CD4-positive, alpha-beta memory T cell (primary cell): ENCODE data around the gene SPAST. TPM values are rescaled to one million over a fixed set of nuclear protein-coding genes. Genes with fewer than 3 reads are reported as not detected.
"Not testable (repeated sequence)": the region's sequence is repeated elsewhere in the genome, so short reads cannot be mapped to it uniquely, and the experiment has no call there.

Source experiments
- CTCF ChIA-PET: fragments of 350-600 bp; sonication (Branson Sonifier 250); formaldehyde crosslinking; loops from one replicate; lab custom pipeline; 2021; ENCODE audit warnings: inconsistent platforms; ENCODE audit not compliant: partially characterized antibody; lab: Charles Lee
- POLR2A ChIA-PET: fragments of 350-600 bp; sonication (Branson Sonifier 250); formaldehyde crosslinking; loops from one replicate; lab custom pipeline; 2021; ENCODE audit not compliant: partially characterized antibody; lab: Charles Lee
- DNase-seq, 5 donors: peaks; one replicate each; pipeline versions ENCODE4 v3.0.0 to v3.0.0-alpha.2; 2020 to 2022; ENCODE audit warnings: mixed read lengths in 1 of 5
- H3K27ac ChIP-seq: one replicate; pipeline ENCODE4 v1.7.0; 2013; ENCODE audit warnings: low read depth, low read length
- H3K27me3 ChIP-seq: 2 replicates; pipeline ENCODE4 v1.7.0; 2013; ENCODE audit warnings: mild to moderate bottlenecking, low read length, moderate library complexity; ENCODE audit not compliant: insufficient read depth
- H3K36me3 ChIP-seq: 2 replicates; pipeline ENCODE4 v1.7.0; 2013; ENCODE audit warnings: mild to moderate bottlenecking, low read length, moderate library complexity; ENCODE audit not compliant: insufficient read depth
- H3K4me1 ChIP-seq: 2 replicates; pipeline ENCODE4 v1.7.0; 2013; ENCODE audit warnings: mild to moderate bottlenecking, low read length, moderate library complexity; ENCODE audit not compliant: insufficient read depth
- H3K4me3 ChIP-seq, 2 donors: one replicate each; pipeline ENCODE4 v1.7.0; 2013; ENCODE audit warnings: low read length in 2 of 2, mild to moderate bottlenecking in 1 of 2
- H3K9me3 ChIP-seq, 2 donors: one replicate each; pipeline ENCODE4 v1.7.0; 2013; ENCODE audit warnings: low read length in 2 of 2, control low read depth in 1 of 2; ENCODE audit not compliant: control insufficient read depth in 1 of 2
- H3K27ac Mint-ChIP-seq, 7 donors: one replicate each; pipeline ENCODE4 v1.8.0; 2020 to 2021; ENCODE audit warnings: mixed read lengths in 7 of 7, mild to moderate bottlenecking in 6 of 7, inconsistent platforms in 3 of 7, moderate library complexity in 3 of 7
- H3K27me3 Mint-ChIP-seq, 2 donors: one replicate each; pipeline ENCODE4 v1.8.0; 2020 to 2021; ENCODE audit warnings: mixed read lengths in 2 of 2
- H3K36me3 Mint-ChIP-seq, 2 donors: one replicate each; pipeline ENCODE4 v1.8.0; 2020 to 2021; ENCODE audit warnings: mixed read lengths in 2 of 2, inconsistent platforms in 1 of 2, mild to moderate bottlenecking in 1 of 2
- H3K4me1 Mint-ChIP-seq, 4 donors: one replicate each; pipeline ENCODE4 v1.8.0; 2020 to 2021; ENCODE audit warnings: mixed read lengths in 4 of 4, mild to moderate bottlenecking in 1 of 4
- H3K4me3 Mint-ChIP-seq, 8 donors: one replicate each; pipeline ENCODE4 v1.8.0; 2020 to 2021; ENCODE audit warnings: mixed read lengths in 8 of 8, mild to moderate bottlenecking in 7 of 8, moderate library complexity in 6 of 8, inconsistent platforms in 3 of 8
- H3K9me3 Mint-ChIP-seq, 8 donors: one replicate each; pipeline ENCODE4 v1.8.0; 2020 to 2021; ENCODE audit warnings: mixed read lengths in 8 of 8, mild to moderate bottlenecking in 5 of 8, inconsistent platforms in 3 of 8, moderate library complexity in 1 of 8
- intact Hi-C: fragments of 100-400 bp; cut with micrococcal nuclease; formaldehyde crosslinking; loops from one replicate; pipeline ENCODE4 v1.15.1; 2023
- polyA plus RNA-seq, 2 donors: library from polyadenylated mRNA; unstranded; fragments of 300-500 nt; fragmentation: Illumina TruSeq; gene quantifications; one replicate each; pipeline ENCODE4 v1.2.3, GENCODE V29; 2021
- total RNA-seq, 2 experiments: library from RNA; stranded (reverse); gene quantifications; one replicate each; pipeline ENCODE4 v1.2.3, GENCODE V29; 2021

The SPAST gene
- total and polyA plus RNA-seq, 4 experiments from 2014 or later: 11.2 to 23.2 (median 18.9) TPM

DNA sequence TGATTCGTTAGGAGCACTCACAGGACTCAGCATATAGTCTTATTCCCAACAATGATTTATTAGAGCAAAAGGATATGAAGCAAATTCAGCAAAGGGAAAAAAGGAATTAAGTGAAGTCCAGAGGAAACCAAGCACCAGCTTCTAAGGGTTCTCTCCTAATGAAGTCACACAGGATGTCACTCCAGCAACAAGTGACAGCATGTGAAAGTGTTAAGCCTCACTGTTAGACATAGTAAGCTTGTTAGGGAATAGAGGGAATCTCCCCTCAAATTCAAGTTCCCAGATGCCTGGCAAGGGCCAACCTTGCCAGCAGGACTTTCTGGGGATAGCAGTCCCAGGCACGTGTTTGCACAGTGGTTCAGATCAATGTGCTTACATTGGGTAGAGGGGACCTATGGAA is 97.9 kb downstream of the SPAST start:
- intact Hi-C loops: no loop called here
- Histone ChIP-seq H3K4me3 (no peak overlapping the region), H3K36me3 (no peaks in the 10 kb centered on the region), H3K4me1 (peaks cover 11% of the 10 kb centered on the region), H3K27ac (no peak overlapping the region), H3K27me3 (no peaks in the 10 kb centered on the region), H3K9me3 (no peaks in the 10 kb centered on the region)
- peaks cover 8 to 20% (median 13%) of the 10 kb centered on the region in 4 donors for H3K4me1 Mint-ChIP-seq
- H3K9me3 Mint-ChIP-seq: peaks cover 0 to 4% (median 0%) of the 10 kb centered on the region in 8 donors
- no peak for DNase-seq
- ChIA-PET POLR2A (no interaction called here), CTCF (no interaction called here)
- H3K27ac Mint-ChIP-seq: peak overlapping the region in 1 of 7 donors; percentile 58
- H3K36me3 Mint-ChIP-seq: peaks cover 6 to 15% of the 10 kb centered on the region in 2 donors
- no peak overlapping the region for H3K4me3 Mint-ChIP-seq
- H3K27me3 Mint-ChIP-seq: no peaks in the 10 kb centered on the region

- H3K27me3 Mint-ChIP-seq, H3K27me3 ChIP-seq, CTCF ChIA-PET, DNase-seq, H3K27ac ChIP-seq, H3K9me3 ChIP-seq, H3K4me3 ChIP-seq, POLR2A ChIA-PET, H3K9me3 Mint-ChIP-seq, H3K36me3 ChIP-seq: not testable (repeated sequence)
- intact Hi-C loops: loop anchor here (2.0 kb wide), 1 partner anchor 153 kb away; the partner anchor contains the start of gene MEMO1
- Mint-ChIP-seq H3K4me3 (peak overlapping the region; percentile 55 to 100 (median 98)), H3K27ac (peak overlapping the region in 3 of 7 donors; percentile 59 to 90 (median 62)), H3K36me3 (peaks cover 6 to 18% of the 10 kb centered on the region in 2 donors), H3K4me1 (peaks cover 19 to 41% (median 29%) of the 10 kb centered on the region in 4 donors)
- H3K4me1 ChIP-seq: peaks cover 23% of the 10 kb centered on the region
These were observed 100.9 kb downstream of the SPAST start for GRCh38 chr2:32164254-32164653.

DNA sequence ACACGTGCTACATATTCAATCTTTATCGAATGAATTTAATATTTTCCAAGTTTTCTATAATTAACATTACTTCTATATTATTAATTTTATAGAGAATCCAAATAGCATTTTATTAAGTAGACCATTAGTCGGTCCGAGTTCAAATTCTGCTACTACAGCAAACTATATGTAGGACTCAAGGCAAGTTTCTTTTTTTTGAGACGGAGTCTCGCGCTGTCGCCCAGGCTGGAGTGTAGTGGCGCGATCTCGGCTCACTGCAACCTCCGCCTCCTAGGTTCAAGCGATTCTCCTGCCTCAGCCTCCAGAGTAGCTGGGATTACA is 101.6 kb downstream of the SPAST start:
- CTCF ChIA-PET: interaction anchor here (1.0 kb wide), 1 partner anchor 101 kb away, joined by 3 read pairs; the partner anchor contains the start of gene SPAST
- peak overlapping the region; percentile 90 to 99 (median 97) for H3K27ac Mint-ChIP-seq
- H3K36me3 ChIP-seq, H3K9me3 ChIP-seq, DNase-seq, H3K27me3 Mint-ChIP-seq, H3K27me3 ChIP-seq, H3K9me3 Mint-ChIP-seq: not testable (repeated sequence)
- Histone ChIP-seq H3K4me1 (peaks cover 23% of the 10 kb centered on the region), H3K4me3 (peak overlapping the region; percentile 51 to 79), H3K27ac (peak overlapping the region; percentile 84)
- H3K4me1 Mint-ChIP-seq: peaks cover 19 to 41% (median 28%) of the 10 kb centered on the region in 4 donors
- intact Hi-C loops: loop anchor here (1.0 to 5.0 kb wide), 4 partner anchors 102 to 192 kb away; partner anchors contain the start of genes BIRC6, MEMO1, SPAST and YIPF4
- POLR2A ChIA-PET: interaction anchor here (1.1 to 1.7 kb wide), 7 partner anchors 94 to 1434 kb away, joined by 3 to 26 read pairs (median 6); partner anchors contain the start of genes BIRC6, DPY30, FAM98A and RASGRP3
- peaks cover 6 to 18% of the 10 kb centered on the region in 2 donors for H3K36me3 Mint-ChIP-seq
- H3K4me3 Mint-ChIP-seq: peak overlapping the region; percentile 94 to 100 (median 98)

GRCh38 chr2:32166115-32166574 is 102.8 kb downstream of the SPAST start:
- no peaks in the 10 kb centered on the region for H3K27me3 Mint-ChIP-seq
- Histone ChIP-seq H3K27me3 (no peaks in the 10 kb centered on the region), H3K27ac (peak overlapping the region; percentile 84), H3K36me3 (no peaks in the 10 kb centered on the region), H3K4me1 (peaks cover 23% of the 10 kb centered on the region), H3K4me3 (peak overlapping the region; percentile 51 to 79), H3K9me3 (no peaks in the 10 kb centered on the region)
- intact Hi-C loops: loop anchor here (5.0 kb wide), 1 partner anchor 191 kb away; the partner anchor contains the start of gene BIRC6
- no peak for DNase-seq
- POLR2A ChIA-PET: interaction anchor here (0.7 to 1.7 kb wide), 14 partner anchors 9 to 1433 kb away, joined by 3 to 26 read pairs (median 6); partner anchors contain the start of genes BIRC6, DPY30, FAM98A and MEMO1
- H3K36me3 Mint-ChIP-seq: peaks cover 6 to 18% of the 10 kb centered on the region in 2 donors
- H3K9me3 Mint-ChIP-seq: peaks cover 0 to 5% (median 0%) of the 10 kb centered on the region in 8 donors
- CTCF ChIA-PET: interaction anchor here (0.7 to 1.0 kb wide), 2 partner anchors 9 to 102 kb away, joined by 3 to 4 read pairs; partner anchors contain the start of gene SPAST
- peak overlapping the region; percentile 90 to 99 (median 97) for H3K27ac Mint-ChIP-seq
- H3K4me1 Mint-ChIP-seq: peaks cover 20 to 41% (median 31%) of the 10 kb centered on the region in 4 donors
- H3K4me3 Mint-ChIP-seq: peak overlapping the region; percentile 94 to 100 (median 98)

DNA sequence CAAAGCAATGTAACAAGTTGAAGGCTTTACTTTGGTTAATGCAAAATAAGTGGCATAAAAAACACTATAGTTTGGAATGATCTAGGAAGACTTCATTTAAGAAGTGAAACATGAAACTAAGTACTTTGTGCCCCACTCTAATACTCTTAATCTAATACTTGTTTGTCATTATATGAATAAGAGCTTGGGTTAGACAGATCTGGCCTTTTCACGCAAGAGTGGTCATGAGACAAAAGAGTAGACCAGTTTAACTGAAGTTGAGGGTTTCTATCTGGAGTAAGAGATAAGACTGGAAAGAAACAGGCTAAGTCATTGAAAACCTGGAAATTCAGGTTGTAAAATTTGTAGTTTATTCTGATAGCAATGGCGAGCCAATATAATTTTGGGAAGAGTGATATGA is 105.2 kb downstream of the SPAST start:
- intact Hi-C loops: loop anchor here (5.0 kb wide), 1 partner anchor 189 kb away; the partner anchor contains the start of gene BIRC6
- ChIA-PET POLR2A (no interaction called here), CTCF (interaction anchor here (0.5 kb wide), 1 partner anchor 139 kb away, joined by 3 read pairs; no protein-coding TSS in a partner anchor)
- peak overlapping the region in 1 of 8 donors; percentile 33 for H3K4me3 Mint-ChIP-seq
- no peak for DNase-seq
- Histone ChIP-seq H3K4me3 (no peak overlapping the region), H3K9me3 (no peaks in the 10 kb centered on the region), H3K36me3 (no peaks in the 10 kb centered on the region), H3K27ac (no peak overlapping the region), H3K4me1 (peaks cover 23% of the 10 kb centered on the region), H3K27me3 (no peaks in the 10 kb centered on the region)
- H3K9me3 Mint-ChIP-seq: peaks cover 0 to 5% (median 0%) of the 10 kb centered on the region in 8 donors
- peak overlapping the region in 1 of 7 donors; percentile 38 for H3K27ac Mint-ChIP-seq
- H3K4me1 Mint-ChIP-seq: peaks cover 30 to 56% (median 46%) of the 10 kb centered on the region in 4 donors
- H3K36me3 Mint-ChIP-seq: peaks cover 21 to 32% of the 10 kb centered on the region in 2 donors
- no peaks in the 10 kb centered on the region for H3K27me3 Mint-ChIP-seq

DNA sequence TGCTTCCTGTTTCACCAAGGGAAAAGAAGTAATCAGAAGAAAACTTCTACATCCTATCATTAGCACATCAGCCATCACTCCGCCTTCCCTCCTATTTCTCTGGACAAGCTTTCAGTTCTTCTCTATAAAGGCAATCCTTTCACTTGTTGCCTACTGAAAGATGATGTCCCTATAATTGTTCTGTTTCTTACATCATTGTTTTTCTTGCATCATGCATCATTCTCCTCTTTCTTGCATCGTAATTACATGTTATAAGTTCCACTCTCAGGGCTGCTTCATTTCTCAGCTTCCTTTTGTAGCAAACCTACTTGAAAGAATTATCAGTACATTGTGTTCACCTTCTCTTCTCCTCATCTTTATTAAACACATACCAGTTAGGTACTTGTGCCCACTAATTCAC is 109.5 kb downstream of the SPAST start:
- Mint-ChIP-seq H3K27ac (peak overlapping the region in 2 of 7 donors; percentile 17 to 20), H3K9me3 (peaks cover 0 to 2% (median 0%) of the 10 kb centered on the region in 8 donors), H3K36me3 (peaks cover 34 to 42% of the 10 kb centered on the region in 2 donors), H3K27me3 (no peaks in the 10 kb centered on the region), H3K4me1 (peaks cover 16 to 31% (median 23%) of the 10 kb centered on the region in 4 donors), H3K4me3 (no peak overlapping the region)
- no peaks in the 10 kb centered on the region for H3K27me3 ChIP-seq
- POLR2A ChIA-PET: no interaction called here
- intact Hi-C loops: no loop called here
- no peak overlapping the region for H3K4me3 ChIP-seq
- no peak overlapping the region for H3K27ac ChIP-seq
- no peak for DNase-seq
- H3K9me3 ChIP-seq: no peaks in the 10 kb centered on the region
- peaks cover 6% of the 10 kb centered on the region for H3K36me3 ChIP-seq
- H3K4me1 ChIP-seq: peaks cover under 1% of the 10 kb centered on the region
- CTCF ChIA-PET: no interaction called here

DNA sequence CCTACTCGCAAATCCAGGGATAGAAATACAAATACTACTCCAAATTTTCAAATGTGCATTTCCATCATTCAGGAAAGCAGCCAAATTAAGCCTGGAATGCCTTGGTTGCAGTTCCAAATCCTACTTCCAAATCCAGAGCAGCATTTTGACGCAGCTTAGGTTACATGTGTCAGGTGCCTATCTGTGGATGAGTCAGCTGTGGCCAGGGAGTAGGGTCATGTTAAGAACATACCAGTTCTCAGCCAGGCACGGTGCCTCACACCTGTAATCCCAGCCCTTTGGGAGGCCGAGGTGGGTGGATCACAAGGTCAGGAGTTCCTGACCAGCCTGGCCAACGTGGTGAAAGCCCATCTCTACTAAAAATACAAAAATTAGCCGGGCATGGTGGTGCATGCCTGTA is 119.3 kb downstream of the SPAST start:
- H3K4me1 Mint-ChIP-seq: peaks cover 3 to 6% (median 5%) of the 10 kb centered on the region in 4 donors

More for the DNA sequence above, 119.3 kb downstream of the SPAST start:
- Histone ChIP-seq H3K27me3 (no peaks in the 10 kb centered on the region), H3K4me3 (no peak overlapping the region), H3K36me3 (peaks cover 9% of the 10 kb centered on the region), H3K4me1 (no peaks in the 10 kb centered on the region), H3K9me3 (no peaks in the 10 kb centered on the region), H3K27ac (no peak overlapping the region)
- Mint-ChIP-seq H3K9me3 (no peaks in the 10 kb centered on the region), H3K27ac (no peak overlapping the region), H3K27me3 (no peaks in the 10 kb centered on the region), H3K4me3 (no peak overlapping the region), H3K36me3 (peaks cover 22 to 31% of the 10 kb centered on the region in 2 donors)
- CTCF ChIA-PET: no interaction called here
- POLR2A ChIA-PET: no interaction called here
- DNase-seq: no peak
- intact Hi-C loops: no loop called here
